Measurements from ENCODE around the gene MAP3K3.

DNA sequence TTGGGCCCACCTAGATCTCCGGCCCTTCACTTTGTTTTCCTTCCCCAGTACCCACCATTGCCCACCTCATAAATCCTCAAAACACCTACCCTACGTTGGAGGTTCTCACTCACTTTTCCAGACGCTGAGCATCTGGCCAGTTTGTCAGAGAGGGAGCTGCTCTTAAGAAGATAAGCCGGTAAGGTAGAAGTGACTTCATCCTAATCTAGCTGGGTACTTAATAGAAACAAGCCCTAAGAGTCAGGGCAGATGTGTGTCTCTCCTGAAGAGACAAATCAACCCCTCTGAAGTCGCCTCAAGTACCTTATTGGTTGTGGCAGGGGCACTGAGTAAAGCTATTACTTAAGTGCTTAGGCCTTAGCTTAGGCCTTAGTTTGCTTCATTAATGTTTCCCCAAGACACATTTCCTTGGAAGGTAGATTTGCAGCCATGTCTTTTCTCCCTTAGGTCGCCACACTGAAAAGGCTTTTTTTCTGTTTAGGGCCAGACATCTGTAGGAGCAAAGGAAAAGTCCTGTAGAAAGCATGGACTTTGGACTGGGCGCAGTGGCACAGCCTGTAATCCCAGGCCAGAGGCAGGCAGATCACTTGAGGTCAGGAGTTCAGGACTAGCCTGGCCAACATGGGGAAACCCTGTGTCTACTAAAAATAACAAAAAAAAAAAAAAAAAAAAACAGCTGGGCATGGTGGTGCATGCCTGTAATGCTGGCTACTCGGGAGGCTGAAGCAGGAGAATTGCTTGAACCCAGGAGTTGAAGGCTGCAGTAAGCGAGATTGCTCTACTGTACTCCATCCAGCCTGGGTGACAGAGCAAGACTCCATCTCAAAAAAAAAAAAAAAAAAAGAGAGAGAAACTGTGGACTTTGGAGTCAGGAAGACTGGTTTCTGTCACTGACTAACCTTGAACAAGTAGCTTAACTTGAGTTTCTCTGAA lies 20.5 kb upstream of the MAP3K3 start:
- TF ChIP-seq CTCF (IDR thresholded peaks at IDR 0.05) (no peak), POLR2A (IDR thresholded peaks at IDR 0.05) (no peak), POLR2AphosphoS5 (IDR thresholded peaks at IDR 0.05) (no peak)
